DMS114 treated with DMSO at 0.1 percent for 48 hours (cell line): ENCODE data around the gene SRRD.

Source experiments
- DNase-seq: peaks from one replicate; lab custom pipeline; 2025; ENCODE audit not compliant: unreplicated experiment; lab: John Stamatoyannopoulos, UW

The SRRD gene

DNA sequence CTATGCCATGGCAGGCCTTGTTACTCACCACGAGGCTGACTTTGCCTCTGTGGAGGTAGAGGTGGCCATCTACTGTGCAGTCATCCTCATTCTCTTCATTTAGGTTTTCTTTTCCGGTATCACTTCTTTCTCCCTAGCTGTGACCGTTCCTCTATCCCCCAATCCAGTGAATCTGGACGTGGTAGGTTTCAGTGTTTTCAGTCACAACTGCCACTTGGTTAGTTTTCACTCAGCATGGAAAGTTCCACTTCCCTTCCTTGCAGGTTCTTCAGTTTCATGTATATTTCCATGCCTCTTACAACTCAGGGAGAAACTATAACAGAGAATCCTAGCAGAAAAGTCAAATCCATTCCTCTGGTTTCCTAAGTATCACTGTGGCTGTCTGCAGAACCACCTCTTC lies 2.0 kb upstream of the SRRD start:
- no peak for DNase-seq

DNA sequence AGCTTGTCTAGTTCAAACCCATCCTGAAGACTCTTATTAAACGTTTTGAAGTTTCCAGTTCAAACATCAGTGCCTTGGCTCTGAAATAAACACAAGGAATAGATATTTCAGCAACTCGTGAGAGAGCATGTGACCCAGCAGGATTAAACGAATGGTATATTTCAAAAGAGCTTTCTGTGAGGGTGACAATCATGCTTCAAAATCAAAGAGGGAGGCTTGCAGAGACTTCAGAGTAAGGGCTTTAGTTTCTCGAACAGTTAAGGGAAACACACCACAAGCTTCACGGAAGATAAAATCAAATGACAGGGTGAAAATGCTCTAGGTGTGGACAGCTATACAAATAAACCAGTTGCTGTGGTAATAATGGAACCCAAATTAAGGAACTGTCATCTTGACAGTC lies 1.5 kb upstream of the SRRD start:
- DNase-seq = no peak

DNA sequence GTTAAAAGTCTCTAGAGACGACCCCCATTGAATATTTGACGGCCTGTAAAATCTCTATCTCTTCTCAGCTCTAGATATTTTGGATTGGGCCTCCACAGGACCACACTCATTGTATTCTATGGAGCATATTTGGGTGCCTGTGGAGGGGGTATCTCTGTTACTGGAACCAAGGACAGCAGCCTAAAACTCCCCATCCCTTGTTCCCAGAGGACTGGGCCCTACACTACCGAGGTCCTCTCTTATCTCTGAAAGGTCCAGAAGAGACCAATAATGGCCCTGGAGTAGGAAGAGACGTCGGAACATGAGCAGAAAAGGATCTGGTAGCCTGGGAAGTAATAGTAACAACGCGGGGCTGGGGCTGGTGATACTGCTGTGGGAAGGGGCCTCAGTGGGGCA lies 636 bp upstream of the SRRD start:
- DNase-seq = no peak

DNA sequence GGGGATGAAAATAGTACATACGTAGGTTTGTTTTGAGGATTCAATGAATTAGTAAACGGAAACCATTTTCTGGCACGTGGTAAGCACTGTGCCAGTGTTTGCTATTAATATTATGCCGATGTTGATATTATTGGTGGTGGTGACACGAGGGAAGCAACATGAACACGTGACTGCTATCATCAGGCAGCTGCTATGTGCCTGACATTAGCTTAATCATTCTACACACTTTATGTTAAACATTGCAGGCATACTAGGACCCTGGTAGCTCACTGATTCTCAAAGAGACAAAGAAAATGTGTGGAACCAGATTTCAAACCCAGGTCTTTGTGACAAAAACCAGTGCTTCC lies 656 bp downstream of the SRRD start:
- no peak for DNase-seq

DNA sequence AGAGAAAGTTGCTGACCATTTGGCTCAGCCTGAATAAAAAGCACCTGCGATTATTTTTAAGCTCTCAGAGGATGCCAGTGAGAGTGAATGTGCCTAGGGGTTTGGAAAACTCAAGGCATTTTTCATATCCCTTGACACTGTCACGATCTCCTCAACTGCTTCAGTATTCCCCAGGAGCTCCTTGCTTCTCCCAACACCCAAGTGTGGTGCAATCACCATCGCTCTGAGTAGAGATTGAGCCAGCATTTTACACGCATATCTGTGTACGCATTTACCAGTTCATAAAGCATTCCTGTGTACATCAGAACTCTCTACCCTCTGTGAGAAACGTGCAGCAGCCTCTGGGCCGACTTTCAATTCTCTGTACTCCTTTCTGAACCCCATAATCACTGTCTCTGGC lies 1.3 kb downstream of the SRRD start:
- DNase-seq = no peak

DNA sequence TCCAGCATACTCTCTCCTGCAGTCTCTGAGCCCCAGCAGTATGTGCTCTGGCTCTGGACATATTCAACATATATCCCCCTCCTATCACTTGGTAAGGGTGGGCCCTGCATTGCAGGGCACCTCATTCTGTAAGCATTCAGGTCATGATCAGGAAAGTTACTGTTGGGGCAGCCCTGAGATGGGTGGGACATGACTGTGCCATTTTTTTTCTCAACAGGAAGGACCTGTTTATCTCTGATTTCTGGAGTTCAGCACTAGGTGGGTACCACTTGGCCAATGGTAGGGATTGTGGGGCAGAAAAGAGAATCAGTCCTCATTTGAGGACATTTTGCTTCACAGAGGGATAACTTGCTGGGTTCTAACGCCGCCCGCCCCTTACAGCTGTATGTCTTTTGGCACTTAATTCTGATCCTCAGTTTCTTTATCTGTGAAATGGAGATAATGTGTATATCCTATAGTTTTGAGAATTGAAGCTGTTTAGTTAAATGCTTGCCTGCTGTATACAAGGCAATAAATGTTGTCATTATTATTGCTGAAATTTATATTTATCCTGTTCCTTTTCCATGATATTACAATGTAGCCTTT lies 2.2 kb downstream of the SRRD start:
- no peak for DNase-seq

DNA sequence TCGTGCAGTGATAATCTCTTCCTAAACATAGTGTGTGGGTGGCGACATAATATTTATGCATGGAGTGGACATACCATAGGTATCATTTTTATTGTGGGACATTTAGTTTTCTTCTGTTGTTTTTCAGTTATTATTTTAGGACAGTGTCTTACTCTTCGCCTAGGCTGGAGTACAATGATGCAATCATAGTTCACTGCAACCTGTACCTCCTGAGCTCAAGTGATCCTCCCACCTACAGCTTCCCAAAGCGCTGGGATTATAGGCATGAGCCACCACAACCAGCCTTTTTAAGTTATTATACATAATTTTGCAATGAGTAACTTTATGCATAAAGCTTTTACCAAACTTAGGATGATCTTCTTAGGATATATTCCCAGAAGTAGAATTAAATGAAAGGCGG lies 2.7 kb downstream of the SRRD start:
- DNase-seq = no peak

DNA sequence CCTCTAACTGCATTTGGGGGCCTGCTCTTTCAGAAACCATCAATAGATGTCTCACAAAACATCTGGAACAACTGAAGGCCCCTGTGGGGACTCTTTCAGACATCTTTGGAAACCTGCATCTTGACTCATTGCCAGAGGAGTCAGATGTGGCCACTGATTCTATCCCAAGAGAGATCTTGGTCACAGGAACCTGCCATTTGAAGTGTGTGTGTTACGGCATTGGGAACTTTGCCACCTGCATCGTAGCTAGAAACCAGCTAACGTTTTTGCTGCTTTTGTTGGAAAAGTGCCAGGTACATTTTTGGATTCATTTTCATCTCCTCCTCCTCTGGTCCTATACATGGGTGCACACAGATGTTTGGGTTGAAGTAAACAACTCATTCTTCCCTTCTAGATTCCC lies 4.3 kb downstream of the SRRD start:
- no peak for DNase-seq

DNA sequence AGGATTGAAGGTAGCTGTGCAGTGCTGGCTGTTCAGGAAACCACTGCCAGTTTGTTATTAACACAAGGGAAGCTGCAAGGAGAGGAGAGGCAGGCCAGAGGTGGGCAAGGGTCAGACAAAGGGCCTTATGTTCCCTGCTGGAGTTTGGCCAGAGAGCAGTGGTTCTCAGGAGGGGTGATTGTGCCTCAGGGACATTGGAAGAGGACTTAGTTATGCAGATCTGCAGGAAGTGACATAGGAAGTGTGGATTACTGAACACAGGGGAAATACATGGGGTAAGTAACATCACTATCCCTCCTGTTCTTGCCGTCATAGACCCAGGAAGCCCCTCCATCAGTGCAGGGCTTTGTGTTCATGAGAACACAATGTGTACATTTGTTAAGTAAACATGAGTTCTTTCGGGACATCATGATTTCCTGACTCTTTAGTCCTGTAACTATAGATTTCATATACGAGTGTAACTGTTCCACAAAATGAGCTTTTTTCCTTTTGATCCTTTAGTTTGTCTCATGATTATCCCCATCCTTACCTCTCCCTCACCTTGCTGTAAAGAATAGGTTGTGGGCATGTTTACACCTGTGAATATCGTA lies 5.9 kb downstream of the SRRD start:
- DNase-seq = no peak

DNA sequence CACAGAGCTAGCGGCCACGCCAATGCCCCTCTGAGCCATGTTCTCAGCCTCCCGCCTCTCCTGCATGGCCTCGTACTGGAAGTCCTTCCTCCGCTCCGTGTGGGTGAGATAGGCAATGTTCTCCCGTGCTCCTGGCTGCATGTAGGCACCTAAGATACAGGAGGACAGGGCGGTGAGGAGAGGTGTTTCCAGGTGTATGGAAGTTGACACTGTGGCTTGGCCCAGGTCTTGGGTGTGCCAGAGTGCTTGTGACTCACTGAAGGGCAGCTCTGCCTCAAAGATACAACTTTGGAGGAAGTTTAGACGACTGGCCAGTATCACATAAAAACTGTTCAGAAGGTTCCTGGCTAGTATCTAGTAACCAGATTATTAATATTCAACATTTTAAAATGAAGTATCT lies 8.5 kb downstream of the SRRD start:
- no peak for DNase-seq

DNA sequence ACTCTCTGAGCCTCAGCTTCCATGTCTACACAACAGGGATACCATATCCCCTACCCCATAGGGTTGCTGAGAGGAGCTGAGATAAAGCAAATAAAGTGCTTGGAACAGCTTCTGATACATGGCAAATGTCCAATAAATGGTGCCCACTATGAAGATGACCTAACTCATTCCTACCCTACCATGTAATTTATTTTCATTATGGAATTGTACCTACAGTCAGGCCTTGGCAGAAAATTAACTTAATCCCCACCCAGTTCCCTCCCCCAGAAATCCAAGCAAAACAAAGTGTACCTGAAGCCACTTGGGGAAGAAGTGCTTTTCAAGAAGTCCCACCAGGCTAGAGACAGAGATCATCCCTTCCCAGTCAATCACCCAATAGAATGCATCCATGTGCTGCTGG lies 10.8 kb downstream of the SRRD start:
- DNase-seq = no peak

DNA sequence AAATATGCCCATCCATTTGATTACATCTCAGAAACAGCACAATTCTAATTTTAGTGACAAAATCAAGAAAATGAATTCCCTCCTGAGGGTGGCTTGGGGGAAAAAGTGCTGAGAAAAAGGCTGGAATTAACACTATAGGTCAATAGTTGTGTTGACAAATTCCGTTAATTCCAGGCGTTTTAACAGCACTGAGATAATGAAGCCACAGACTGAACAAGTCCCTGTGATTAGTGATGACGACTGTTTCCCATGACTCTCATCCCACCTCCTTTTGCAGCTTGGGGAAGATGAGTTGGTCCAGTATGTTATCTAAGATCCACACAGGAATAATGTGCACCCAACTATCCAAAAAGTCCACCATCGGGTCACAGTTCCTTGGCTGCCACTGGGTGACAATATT lies 12.8 kb downstream of the SRRD start:
- no peak for DNase-seq

DNA sequence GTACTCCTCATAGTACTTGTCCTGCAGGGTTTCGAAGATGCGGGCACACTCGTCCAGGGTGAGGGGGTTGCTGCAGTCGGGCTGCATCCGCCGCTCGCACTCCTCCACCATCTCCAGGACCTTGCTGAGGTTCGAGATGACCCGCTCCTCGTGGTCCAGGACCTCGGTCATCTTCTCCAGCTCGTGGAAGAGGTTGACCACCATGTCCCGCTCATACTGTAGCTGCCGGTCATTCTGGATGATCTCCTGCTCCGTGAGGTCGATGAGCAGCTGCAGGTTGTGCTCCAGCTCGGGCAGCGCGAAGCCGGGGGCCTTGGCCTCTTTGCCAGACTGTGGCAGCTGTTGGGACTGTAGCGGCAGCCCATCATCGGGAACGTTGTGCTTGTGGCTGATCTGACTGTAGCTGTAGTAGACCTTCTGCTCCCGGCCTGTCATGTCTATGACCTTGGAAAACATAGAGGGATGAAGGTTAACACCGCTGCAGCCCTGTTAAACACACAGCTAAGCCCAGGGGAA lies 15.6 kb downstream of the SRRD start:
- DNase-seq = no peak

DNA sequence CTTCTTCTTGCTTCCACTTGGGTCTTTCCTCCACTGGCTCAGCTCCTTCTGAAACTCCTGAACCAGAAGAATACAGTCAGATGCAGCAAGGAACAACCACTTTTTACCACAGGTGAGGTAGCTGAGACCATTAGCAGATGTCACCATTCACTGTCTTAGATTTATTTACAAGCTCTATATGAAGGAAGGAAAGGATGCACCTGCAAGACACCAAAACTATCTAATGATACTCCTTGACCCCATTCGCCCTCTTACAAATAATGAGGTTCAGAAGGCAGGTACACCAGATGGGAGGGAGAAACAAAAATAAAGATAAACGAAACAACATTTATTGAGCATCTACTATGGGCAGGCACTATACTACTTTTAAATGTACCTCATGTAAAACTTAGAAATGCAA lies 18.3 kb downstream of the SRRD start:
- no peak for DNase-seq

DNA sequence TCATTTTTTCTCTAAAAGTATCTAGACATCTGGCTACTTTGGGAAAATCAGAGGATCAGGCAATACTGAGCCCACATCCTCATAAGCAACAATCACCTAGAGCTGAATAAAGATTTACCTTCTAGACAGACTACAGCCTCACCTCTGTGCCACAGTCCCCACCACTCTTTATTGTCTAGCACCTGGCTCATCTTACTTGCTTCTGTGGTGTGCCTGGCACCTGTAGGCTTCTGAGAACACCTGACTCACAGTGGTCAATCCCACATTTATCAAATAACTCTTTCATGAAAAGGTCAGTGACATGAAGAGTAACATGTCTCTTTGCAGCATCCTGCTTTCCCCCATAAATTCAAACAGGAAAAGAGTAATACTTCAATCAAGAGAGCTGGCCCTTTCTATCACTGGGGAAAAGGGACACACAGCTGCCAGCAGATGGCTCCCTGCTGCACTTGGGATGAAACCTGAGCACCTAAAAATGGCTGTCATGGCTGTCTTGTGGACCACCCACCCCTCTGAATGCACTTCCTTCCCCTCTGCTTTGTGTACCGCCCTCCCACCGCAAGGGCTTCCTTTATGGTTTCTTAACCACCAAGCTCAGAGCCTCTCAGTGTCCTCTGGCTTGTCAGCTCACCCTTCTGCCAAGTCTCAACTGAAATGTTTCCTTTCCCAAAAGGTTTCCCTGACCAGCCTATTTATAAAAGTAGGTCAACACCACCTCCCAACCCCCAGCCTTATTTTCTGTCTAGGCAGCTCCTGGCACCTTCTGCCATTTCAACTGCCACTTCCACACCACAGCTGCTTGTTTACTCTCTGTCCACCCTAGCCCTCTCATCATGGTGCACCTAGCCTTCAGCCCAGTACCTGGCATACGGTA lies 19.2 kb downstream of the SRRD start:
- peak; percentile 37 for DNase-seq

DNA sequence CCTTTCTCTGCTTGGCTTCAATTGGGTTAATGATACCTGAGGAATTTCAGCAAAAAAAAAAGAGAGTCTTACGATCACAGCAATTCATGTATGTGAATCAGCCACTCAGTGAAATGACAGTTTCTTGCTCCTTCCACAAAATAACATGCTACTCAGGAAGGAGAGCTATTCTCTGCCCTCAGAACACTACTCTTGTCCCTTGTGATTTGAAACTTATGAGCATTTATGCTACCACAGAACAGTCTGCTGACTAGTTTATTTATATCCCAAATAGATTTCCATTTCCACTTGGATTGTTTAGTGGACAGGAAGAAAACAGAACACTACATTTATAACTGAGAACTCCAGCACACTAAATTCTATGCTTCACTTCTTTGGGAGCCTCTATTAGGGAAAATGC lies 20.1 kb downstream of the SRRD start:
- no peak for DNase-seq

DNA sequence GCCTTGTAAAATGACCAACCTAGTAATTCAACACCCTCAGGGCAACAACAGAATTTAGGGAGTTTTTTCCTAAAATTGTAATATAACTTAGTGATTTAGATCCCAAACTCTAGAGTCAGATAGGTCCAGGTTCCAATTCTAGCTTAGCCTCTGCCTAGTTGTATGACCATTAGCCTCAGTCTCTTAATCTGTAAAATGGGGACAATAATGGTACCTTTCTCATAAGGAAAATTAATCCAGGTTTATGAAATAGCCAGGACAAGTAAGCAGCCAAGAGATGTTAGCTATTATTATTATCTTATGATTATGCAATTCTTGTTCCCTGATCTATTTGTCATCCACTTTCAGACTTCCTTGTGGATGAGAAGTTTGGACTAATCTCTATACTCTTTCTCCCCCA lies 24.5 kb downstream of the SRRD start:
- no peak for DNase-seq

DNA sequence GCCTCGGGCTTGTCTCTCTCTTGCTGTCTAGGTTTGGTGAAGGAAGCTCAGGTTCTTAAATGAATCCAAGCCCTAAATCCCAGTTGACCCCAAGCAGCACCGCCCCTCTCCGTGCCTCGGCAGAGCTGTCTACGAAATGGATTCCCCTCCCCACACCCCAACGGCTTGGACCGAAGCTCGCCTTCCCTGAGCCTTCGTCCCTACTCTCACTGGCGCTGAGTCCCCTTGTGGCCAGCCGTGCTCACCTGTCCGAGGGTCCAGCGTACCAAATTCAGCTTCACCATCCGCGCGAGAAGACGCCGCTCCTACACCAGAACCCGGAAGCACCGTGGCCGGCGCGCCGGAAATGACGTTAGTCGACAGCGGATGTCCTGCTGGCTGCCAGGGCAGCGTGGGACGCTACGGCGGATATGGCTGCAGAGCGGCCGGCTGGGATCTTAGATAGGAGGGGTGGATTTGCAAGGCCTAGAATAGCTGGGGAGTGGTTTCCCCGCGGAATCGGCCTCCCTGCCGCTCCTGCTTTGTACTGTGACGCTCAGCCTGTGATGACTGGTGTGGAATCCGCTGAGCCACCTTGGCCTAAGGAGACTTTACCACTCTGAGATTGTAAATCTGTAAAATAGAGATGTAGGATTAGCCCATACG lies 28.6 kb downstream of the SRRD start, which contains the start of gene TFIP11:
TFIP11 (minus strand) TSS at position 325 of the 645 bp plus-strand sequence. CDS start 2,201 bp downstream, outside the sequence.
- DNase-seq = peak; percentile 80

DNA sequence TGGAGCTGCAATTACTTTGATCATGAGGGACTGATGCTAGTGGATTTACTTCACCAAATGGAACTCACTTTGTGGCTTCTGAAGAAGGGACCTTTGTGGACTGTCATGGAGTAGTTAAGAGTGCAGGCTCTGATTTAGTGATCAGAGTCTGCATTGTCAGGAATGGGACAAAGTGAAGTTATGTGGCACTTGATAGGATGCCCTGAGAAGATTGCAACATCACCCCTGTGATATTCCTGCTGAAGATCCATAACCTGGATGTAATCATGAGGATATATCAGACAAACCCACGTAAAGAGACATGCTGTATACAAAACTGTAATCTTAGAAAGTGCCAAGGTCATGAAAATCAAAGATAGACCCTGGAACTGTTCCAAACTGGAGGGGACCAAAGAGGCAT lies 30.2 kb downstream of the SRRD start:
- DNase-seq = no peak

DNA sequence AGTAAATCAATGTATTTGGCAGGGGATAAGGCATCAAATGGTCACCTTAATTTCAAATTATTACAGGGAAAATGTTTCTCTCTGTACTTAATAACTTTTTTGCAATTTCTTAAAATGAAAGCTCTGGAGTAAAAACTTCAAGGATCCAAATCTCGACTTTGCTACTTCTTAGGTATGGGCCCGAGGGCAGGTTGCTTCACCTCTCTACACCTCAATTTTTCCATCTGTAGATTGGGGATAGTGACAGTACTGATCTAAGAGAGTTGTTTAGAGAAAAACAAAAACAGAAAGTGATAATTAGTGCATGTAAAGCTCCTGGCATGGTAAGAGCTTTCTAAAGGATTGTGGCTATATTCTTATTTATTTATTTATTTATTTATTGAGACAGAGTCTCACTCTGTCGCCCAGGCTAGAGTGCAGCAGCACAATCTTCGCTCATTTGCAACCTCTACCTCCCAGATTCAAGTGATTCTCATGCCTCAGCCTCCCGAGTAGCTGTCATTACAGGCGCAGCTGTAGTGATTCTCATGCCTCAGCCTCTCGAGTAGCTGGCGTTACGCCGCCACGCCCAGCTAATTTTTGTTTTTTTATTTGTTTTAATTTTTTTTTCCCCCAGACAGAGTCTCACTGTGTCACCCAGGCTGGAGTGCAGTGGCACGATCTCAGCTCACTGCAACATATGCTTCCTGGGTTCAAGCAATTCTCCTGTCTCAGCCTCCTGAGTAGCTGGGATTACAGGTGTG lies 30.9 kb downstream of the SRRD start:
- DNase-seq = no peak

DNA sequence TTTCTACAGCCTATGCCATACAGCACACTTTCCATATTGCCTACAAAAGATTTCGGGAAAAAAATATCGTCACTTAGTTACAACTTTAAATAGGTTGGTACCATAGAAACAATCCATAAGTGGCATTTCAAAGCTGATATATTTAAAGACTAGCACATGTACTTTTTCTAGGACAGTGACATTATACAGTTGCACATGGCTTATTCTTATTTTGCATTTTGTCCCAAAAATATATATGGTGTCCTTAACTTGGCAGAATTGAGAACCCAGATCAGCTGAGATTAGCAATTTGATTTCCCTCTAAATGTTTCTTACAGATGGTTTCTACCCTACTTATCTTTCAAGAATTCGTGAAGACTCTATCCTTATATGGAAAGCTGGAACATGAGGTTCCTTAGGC lies 32.3 kb downstream of the SRRD start:
- no peak for DNase-seq
